Suprapubic skin (tissue), 3 donors: Measurements from ENCODE around the gene TYR.
"Not testable (repeated sequence)": the region's sequence is repeated elsewhere in the genome, so short reads cannot be mapped to it uniquely, and the experiment has no call there.

Experiments used
- POLR2AphosphoS5 ChIP-seq, 3 donors: sonication (generic); formaldehyde crosslinking; IDR thresholded peaks; one replicate each; pipeline ENCODE4 v1.6.1; 2017; ENCODE audit warnings: antibody characterized with exemption in 3 of 3
- TF ChIP-seq, protein P1 (sequence below), 2 donors: fragments of 200-600 bp in 1 of 2; fragments of 450-650 bp in 1 of 2; sonication (generic) in 1 of 2; IDR thresholded peaks; one replicate each; pipeline ENCODE4 v1.5.1; 2016 to 2019; ENCODE audit warnings: antibody characterized with exemption in 2 of 2, mild to moderate bottlenecking in 1 of 2, moderate library complexity in 1 of 2

DNA sequence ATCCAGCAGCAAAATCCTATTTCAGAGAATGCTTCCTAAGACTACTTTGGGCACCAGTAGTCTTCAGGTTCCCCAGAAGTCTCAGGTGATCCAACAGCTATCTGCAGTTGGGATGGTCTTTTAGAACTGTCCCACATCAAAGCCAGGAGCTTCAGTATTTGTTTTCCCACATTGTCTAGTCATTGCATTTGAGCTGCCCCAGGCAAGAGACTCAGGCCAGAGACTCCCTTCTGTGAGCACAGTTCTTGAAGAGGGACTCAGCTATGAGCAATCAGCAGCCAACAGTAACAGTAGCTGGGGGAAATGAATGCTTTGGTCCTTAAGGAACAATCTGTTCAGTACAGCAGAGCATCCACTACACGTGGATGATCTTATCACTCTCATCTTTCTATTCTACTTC, 125.4 kb downstream of the TYR start:
- TF ChIP-seq, protein P1, sequence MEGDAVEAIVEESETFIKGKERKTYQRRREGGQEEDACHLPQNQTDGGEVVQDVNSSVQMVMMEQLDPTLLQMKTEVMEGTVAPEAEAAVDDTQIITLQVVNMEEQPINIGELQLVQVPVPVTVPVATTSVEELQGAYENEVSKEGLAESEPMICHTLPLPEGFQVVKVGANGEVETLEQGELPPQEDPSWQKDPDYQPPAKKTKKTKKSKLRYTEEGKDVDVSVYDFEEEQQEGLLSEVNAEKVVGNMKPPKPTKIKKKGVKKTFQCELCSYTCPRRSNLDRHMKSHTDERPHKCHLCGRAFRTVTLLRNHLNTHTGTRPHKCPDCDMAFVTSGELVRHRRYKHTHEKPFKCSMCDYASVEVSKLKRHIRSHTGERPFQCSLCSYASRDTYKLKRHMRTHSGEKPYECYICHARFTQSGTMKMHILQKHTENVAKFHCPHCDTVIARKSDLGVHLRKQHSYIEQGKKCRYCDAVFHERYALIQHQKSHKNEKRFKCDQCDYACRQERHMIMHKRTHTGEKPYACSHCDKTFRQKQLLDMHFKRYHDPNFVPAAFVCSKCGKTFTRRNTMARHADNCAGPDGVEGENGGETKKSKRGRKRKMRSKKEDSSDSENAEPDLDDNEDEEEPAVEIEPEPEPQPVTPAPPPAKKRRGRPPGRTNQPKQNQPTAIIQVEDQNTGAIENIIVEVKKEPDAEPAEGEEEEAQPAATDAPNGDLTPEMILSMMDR (IDR thresholded peaks at IDR 0.05): not testable (repeated sequence)
- not testable (repeated sequence) for TF ChIP-seq POLR2AphosphoS5 (IDR thresholded peaks at IDR 0.05)
